Measurements from ENCODE around the gene UBE2E2. TPM values are rescaled to one million over a fixed set of nuclear protein-coding genes. Genes with fewer than 3 reads are reported as not detected.

Gene UBE2E2
- polyA plus RNA-seq, 1 donor from 2014 or later: 19.8 TPM

GRCh38 chr3:23587513-23587912 lies 384.4 kb downstream of the UBE2E2 start:
- no peaks in the 10 kb centered on the region for H3K9me3 ChIP-seq (ENCODE audit: low read length)
- no peak overlapping the region for H3K4me3 ChIP-seq (ENCODE audit: low read length)
- no peak overlapping the region for H2AFZ ChIP-seq (ENCODE audit: low read depth, low read length)
- no peaks in the 10 kb centered on the region for H3K9me2 ChIP-seq (ENCODE audit: insufficient read depth, low read length)
- H3K36me3 ChIP-seq (ENCODE audit: insufficient read depth, low read length): no peaks in the 10 kb centered on the region
- H3K27ac ChIP-seq (ENCODE audit: low read length): no peak overlapping the region
- TF ChIP-seq POLR2AphosphoS5 (IDR thresholded peaks at IDR 0.05): no peak
- TF ChIP-seq TAF1 (IDR thresholded peaks at IDR 0.05; ENCODE audit: low read depth): no peak
- no peak for TF ChIP-seq CTCF (IDR thresholded peaks at IDR 0.05; ENCODE audit: poor library complexity, severe bottlenecking)
- TF ChIP-seq EP300 (conservative IDR thresholded peaks at IDR 0.05; ENCODE audit: poor library complexity, severe bottlenecking): no peak
- TF ChIP-seq RAD21 (conservative IDR thresholded peaks at IDR 0.05): no peak
- no peak for TF ChIP-seq EZH2 (IDR thresholded peaks at IDR 0.05; ENCODE audit: borderline replicate concordance, insufficient read depth, low read length, poor library complexity, severe bottlenecking)
- TF ChIP-seq MXI1 (conservative IDR thresholded peaks at IDR 0.05; ENCODE audit: poor library complexity, severe bottlenecking): no peak
- TF ChIP-seq REST (IDR thresholded peaks at IDR 0.05; ENCODE audit: borderline replicate concordance): no peak
- TF ChIP-seq SMC3 (conservative IDR thresholded peaks at IDR 0.05; ENCODE audit: poor library complexity): no peak
- H3K27me3 ChIP-seq (ENCODE audit: insufficient read depth, low read depth, low read length): no peaks in the 10 kb centered on the region
- no peaks in the 10 kb centered on the region for H4K20me1 ChIP-seq (ENCODE audit: insufficient read depth)
- H3K9ac ChIP-seq (ENCODE audit: low read length): no peak overlapping the region
- no peaks in the 10 kb centered on the region for H3F3A ChIP-seq (ENCODE audit: insufficient read depth, low read length, poor library complexity, severe bottlenecking)
- no peaks in the 10 kb centered on the region for H3K79me2 ChIP-seq (replicated peaks; ENCODE audit: insufficient read depth, low read length)
- no peak overlapping the region for H3K4me2 ChIP-seq (ENCODE audit: low read length)

GRCh38 chr3:23588547-23588946 lies 385.4 kb downstream of the UBE2E2 start:
- H3K27me3 ChIP-seq (ENCODE audit: insufficient read depth, low read depth, low read length): no peaks in the 10 kb centered on the region
- no peaks in the 10 kb centered on the region for H3K36me3 ChIP-seq (ENCODE audit: insufficient read depth, low read length)
- H3K9me2 ChIP-seq (ENCODE audit: insufficient read depth, low read length): no peaks in the 10 kb centered on the region
- H3K9me3 ChIP-seq (ENCODE audit: low read length): no peaks in the 10 kb centered on the region
- no peak overlapping the region for H3K4me3 ChIP-seq (ENCODE audit: low read length)
- H3K4me2 ChIP-seq (ENCODE audit: low read length): no peak overlapping the region
- TF ChIP-seq MXI1 (conservative IDR thresholded peaks at IDR 0.05; ENCODE audit: poor library complexity, severe bottlenecking) (no peak), SMC3 (conservative IDR thresholded peaks at IDR 0.05; ENCODE audit: poor library complexity) (no peak), EZH2 (IDR thresholded peaks at IDR 0.05; ENCODE audit: borderline replicate concordance, insufficient read depth, low read length, poor library complexity, severe bottlenecking) (no peak), RAD21 (conservative IDR thresholded peaks at IDR 0.05) (no peak), EP300 (conservative IDR thresholded peaks at IDR 0.05; ENCODE audit: poor library complexity, severe bottlenecking) (no peak), TAF1 (IDR thresholded peaks at IDR 0.05; ENCODE audit: low read depth) (no peak), POLR2AphosphoS5 (IDR thresholded peaks at IDR 0.05) (no peak), REST (IDR thresholded peaks at IDR 0.05; ENCODE audit: borderline replicate concordance) (no peak), CTCF (IDR thresholded peaks at IDR 0.05; ENCODE audit: poor library complexity, severe bottlenecking) (no peak)
- H4K20me1 ChIP-seq (ENCODE audit: insufficient read depth): no peaks in the 10 kb centered on the region
- no peak overlapping the region for H2AFZ ChIP-seq (ENCODE audit: low read depth, low read length)
- no peaks in the 10 kb centered on the region for H3F3A ChIP-seq (ENCODE audit: insufficient read depth, low read length, poor library complexity, severe bottlenecking)
- no peaks in the 10 kb centered on the region for H3K79me2 ChIP-seq (replicated peaks; ENCODE audit: insufficient read depth, low read length)
- no peak overlapping the region for H3K27ac ChIP-seq (ENCODE audit: low read length)
- H3K9ac ChIP-seq (ENCODE audit: low read length): no peak overlapping the region
